Mesodermal cell (in vitro differentiated cells): ENCODE data around the gene FOXO4.

Experiments
- H3K27ac ChIP-seq: 2 replicates; pipeline ENCODE4 v1.7.0; 2013; ENCODE audit warnings: mild to moderate bottlenecking, low read depth, low read length, moderate library complexity; ENCODE audit not compliant: severe bottlenecking
- H3K36me3 ChIP-seq: 2 replicates; pipeline ENCODE4 v1.7.1; 2013; ENCODE audit warnings: mild to moderate bottlenecking, low read length, moderate library complexity; ENCODE audit not compliant: control insufficient read depth, insufficient read depth
- H3K4me1 ChIP-seq: one replicate; pipeline ENCODE4 v1.7.1; 2013; ENCODE audit warnings: mild to moderate bottlenecking, low read length; ENCODE audit not compliant: insufficient read depth, control insufficient read depth, poor library complexity, severe bottlenecking
- H3K4me3 ChIP-seq: 2 replicates; pipeline ENCODE4 v1.7.0; 2013; ENCODE audit warnings: low read length, control low read depth, mild to moderate bottlenecking; ENCODE audit not compliant: insufficient read depth, poor library complexity, severe bottlenecking; ENCODE audit errors: extremely low read depth
- H3K9me3 ChIP-seq: 2 replicates; pipeline ENCODE4 v1.7.1; 2013; ENCODE audit warnings: mild to moderate bottlenecking, low read length, moderate library complexity; ENCODE audit not compliant: control insufficient read depth
- WGBS, 2 experiments: methylation state at CpG; one replicate each; pipeline ENCODE4 v1.1.5; 2013; ENCODE audit warnings: missing lambda C conversion rate in 2 of 2; ENCODE audit not compliant: insufficient coverage in 2 of 2; 5-methylcytosine and 5-hydroxymethylcytosine counted together

The FOXO4 gene

GRCh38 chrX:71111141-71111843 lies 15.6 kb downstream of the FOXO4 start, which contains the start of gene IL2RG:
IL2RG (minus strand) TSS chrX:71111577; CDS start chrX:71111539, 38 bp downstream.
- H3K4me1 ChIP-seq = peaks cover 7% of the 10 kb centered on the region
- WGBS, 2 experiments = no CpG with 5 or more reads among the region's 8 CpGs
- H3K27ac ChIP-seq = no peak within 1 kb of the TSS
- H3K9me3 ChIP-seq = no peaks in the 10 kb centered on the region
- no peaks in the 10 kb centered on the region for H3K36me3 ChIP-seq
- no peak within 1 kb of the TSS for H3K4me3 ChIP-seq

- no peak overlapping the region for H3K27ac ChIP-seq
- H3K4me3 ChIP-seq = no peak overlapping the region
- H3K36me3 ChIP-seq = no peaks in the 10 kb centered on the region
- no peaks in the 10 kb centered on the region for H3K9me3 ChIP-seq
- peaks cover 7% of the 10 kb centered on the region for H3K4me1 ChIP-seq
- 80 to 81% methylated on average over 2 of the region's 5 CpGs for WGBS, 2 experiments
Observed at GRCh38 chrX:71111921-71112431, 16.3 kb downstream of the FOXO4 start.

GRCh38 chrX:71117358-71117757 lies 21.7 kb downstream of the FOXO4 start:
- no peaks in the 10 kb centered on the region for H3K9me3 ChIP-seq
- H3K36me3 ChIP-seq = peaks cover 26% of the 10 kb centered on the region
- 100% methylated on average over 5 of the region's 10 CpGs; no CpG with 5 or more reads in 1 of the 2 experiments for WGBS, 2 experiments
- no peak overlapping the region for H3K4me3 ChIP-seq
- H3K27ac ChIP-seq = no peak overlapping the region
- H3K4me1 ChIP-seq = peaks cover 6% of the 10 kb centered on the region

GRCh38 chrX:71118032-71118984 lies 22.7 kb downstream of the FOXO4 start, which contains the start of gene MED12:
MED12 (plus strand) TSS chrX:71118596; CDS start chrX:71118755, 159 bp downstream.
- H3K4me1 ChIP-seq = peaks cover 6% of the 10 kb centered on the region
- peak within 1 kb of the TSS; percentile 57 for H3K4me3 ChIP-seq
- peaks cover 36% of the 10 kb centered on the region for H3K36me3 ChIP-seq
- WGBS, 2 experiments = 0 to 3% methylated on average over 6 to 25 of the region's 56 CpGs
- peak within 1 kb of the TSS; percentile 53 for H3K27ac ChIP-seq
- H3K9me3 ChIP-seq = no peaks in the 10 kb centered on the region

GRCh38 chrX:71118985-71119535 lies 23.4 kb downstream of the FOXO4 start:
- H3K27ac ChIP-seq = no peak overlapping the region
- WGBS, 2 experiments = 0% methylated on average over 1 to 3 of the region's 17 CpGs

GRCh38 chrX:71128166-71128833 lies 32.6 kb downstream of the FOXO4 start:
- WGBS, 2 experiments = 90 to 93% methylated on average over 4 to 6 of the region's 12 CpGs
- Histone ChIP-seq H3K27ac (peak overlapping the region; percentile 69), H3K4me3 (no peak overlapping the region), H3K4me1 (peaks cover 13% of the 10 kb centered on the region), H3K36me3 (peaks cover 80% of the 10 kb centered on the region), H3K9me3 (no peaks in the 10 kb centered on the region)

More at GRCh38 chrX:71118985-71119535, 23.4 kb downstream of the FOXO4 start:
- Histone ChIP-seq H3K36me3 (peaks cover 43% of the 10 kb centered on the region), H3K4me1 (peaks cover 6% of the 10 kb centered on the region), H3K4me3 (peak overlapping the region; percentile 57), H3K9me3 (no peaks in the 10 kb centered on the region)

GRCh38 chrX:71128915-71129765 lies 33.5 kb downstream of the FOXO4 start:
- peaks cover 13% of the 10 kb centered on the region for H3K4me1 ChIP-seq
- H3K36me3 ChIP-seq = peaks cover 77% of the 10 kb centered on the region
- H3K9me3 ChIP-seq = no peaks in the 10 kb centered on the region
- H3K4me3 ChIP-seq = no peak overlapping the region
- 61 to 67% methylated on average over 6 to 7 of the region's 18 CpGs for WGBS, 2 experiments
- peak overlapping the region; percentile 69 for H3K27ac ChIP-seq

- Histone ChIP-seq H3K4me1 (peaks cover 13% of the 10 kb centered on the region), H3K9me3 (no peaks in the 10 kb centered on the region), H3K27ac (no peak overlapping the region), H3K4me3 (no peak overlapping the region), H3K36me3 (peaks cover 78% of the 10 kb centered on the region)
- WGBS, 2 experiments = 100% methylated on average over 2 of the region's 4 CpGs; no CpG with 5 or more reads in 1 of the 2 experiments
Observed at GRCh38 chrX:71131510-71131909, 35.9 kb downstream of the FOXO4 start.

- peaks cover 56% of the 10 kb centered on the region for H3K36me3 ChIP-seq
- no peak overlapping the region for H3K27ac ChIP-seq
- no peaks in the 10 kb centered on the region for H3K4me1 ChIP-seq
- 84 to 95% methylated on average over 3 to 4 of the region's 6 CpGs for WGBS, 2 experiments
- H3K4me3 ChIP-seq = no peak overlapping the region
- no peaks in the 10 kb centered on the region for H3K9me3 ChIP-seq
Observed at GRCh38 chrX:71140440-71140839, 44.8 kb downstream of the FOXO4 start.
